H9 (cell line): ENCODE data around the gene NPTX1. TPM values are rescaled to one million over a fixed set of nuclear protein-coding genes. Genes with fewer than 3 reads are reported as not detected.

Experiments used
- DNase-seq: peaks from one replicate; pipeline ENCODE4 v3.0.0-alpha.2; 2017
- H2AFZ ChIP-seq: one replicate; pipeline ENCODE4 v1.6.1; 2013; ENCODE audit warnings: mild to moderate bottlenecking, low read length, control low read depth, moderate library complexity
- H2AK5ac ChIP-seq: 2 replicates; pipeline ENCODE4 v1.6.1; 2013; ENCODE audit warnings: low read length, control low read depth, mixed read lengths; ENCODE audit not compliant: insufficient read length
- H2BK120ac ChIP-seq: one replicate; pipeline ENCODE4 v1.6.1; 2013; ENCODE audit warnings: low read depth, mild to moderate bottlenecking, low read length, control low read depth, inconsistent platforms; ENCODE audit not compliant: poor library complexity, severe bottlenecking
- H2BK12ac ChIP-seq: 2 replicates; pipeline ENCODE4 v1.6.1; 2013; ENCODE audit warnings: low read length, control low read depth, mixed read lengths, low read depth; ENCODE audit not compliant: insufficient read length
- H2BK15ac ChIP-seq: 2 replicates; pipeline ENCODE4 v1.6.1; 2013; ENCODE audit warnings: low read depth, low read length, control low read depth
- H2BK20ac ChIP-seq: one replicate; pipeline ENCODE4 v1.6.1; 2013; ENCODE audit warnings: low read depth, mild to moderate bottlenecking, low read length, control low read depth, inconsistent platforms; ENCODE audit not compliant: poor library complexity, severe bottlenecking
- H2BK5ac ChIP-seq: 2 replicates; pipeline ENCODE4 v1.6.1; 2013; ENCODE audit warnings: low read length, control low read depth, mixed read lengths; ENCODE audit not compliant: insufficient read length
- H3K14ac ChIP-seq: 2 replicates; pipeline ENCODE4 v1.6.1; 2013; ENCODE audit warnings: low read length, control low read depth; ENCODE audit not compliant: insufficient read depth
- H3K18ac ChIP-seq: 2 replicates; pipeline ENCODE4 v1.6.1; 2013; ENCODE audit warnings: low read depth, mild to moderate bottlenecking, mixed read lengths, low read length, control low read depth; ENCODE audit not compliant: insufficient read length
- H3K23ac ChIP-seq: 2 replicates; pipeline ENCODE4 v1.6.1; 2013; ENCODE audit warnings: low read length, control low read depth, mixed read lengths, low read depth; ENCODE audit not compliant: insufficient read length
- H3K23me2 ChIP-seq: 2 replicates; pipeline ENCODE4 v1.6.1; 2013; ENCODE audit warnings: low read depth, mild to moderate bottlenecking, mixed read lengths, low read length, control low read depth; ENCODE audit not compliant: insufficient read length, poor library complexity, severe bottlenecking
- H3K27ac ChIP-seq: 2 replicates; pipeline ENCODE4 v1.5.1; 2013; ENCODE audit warnings: low read length, control low read depth, mixed read lengths, low read depth; ENCODE audit not compliant: insufficient read length
- H3K27me3 ChIP-seq: 2 replicates; pipeline ENCODE4 v1.6.1; 2013; ENCODE audit warnings: low read length, control low read depth, inconsistent platforms; ENCODE audit not compliant: insufficient read depth
- H3K4ac ChIP-seq: 2 replicates; pipeline ENCODE4 v1.6.1; 2013; ENCODE audit warnings: low read depth, mild to moderate bottlenecking, control low read depth, inconsistent platforms, low read length, moderate library complexity
- H3K4me1 ChIP-seq: 2 replicates; pipeline ENCODE4 v1.6.1; 2013; ENCODE audit warnings: low read length, control low read depth, inconsistent platforms; ENCODE audit not compliant: insufficient read depth
- H3K4me2 ChIP-seq: 2 replicates; pipeline ENCODE4 v1.6.1; 2013; ENCODE audit warnings: low read length, control low read depth, mixed read lengths; ENCODE audit not compliant: insufficient read length, insufficient read depth
- H3K56ac ChIP-seq: 2 replicates; pipeline ENCODE4 v1.6.1; 2013; ENCODE audit warnings: low read depth, mild to moderate bottlenecking, mixed read lengths, low read length, control low read depth; ENCODE audit not compliant: insufficient read length
- H3K79me1 ChIP-seq: 2 replicates; pipeline ENCODE4 v1.6.1; 2013; ENCODE audit warnings: low read depth, mild to moderate bottlenecking, moderate library complexity, low read length, control low read depth, inconsistent platforms; ENCODE audit not compliant: insufficient read depth, poor library complexity, severe bottlenecking
- H3K79me2 ChIP-seq: 2 replicates; pipeline ENCODE4 v1.6.1; 2013; ENCODE audit warnings: low read length, control low read depth, inconsistent platforms; ENCODE audit not compliant: insufficient read depth
- H3K9ac ChIP-seq: 2 replicates; pipeline ENCODE4 v1.6.1; 2013; ENCODE audit warnings: low read length, control low read depth, mixed read lengths; ENCODE audit not compliant: insufficient read length; ENCODE audit errors: extremely low read depth
- H3K9me3 ChIP-seq: one replicate; pipeline ENCODE4 v1.6.1; 2013; ENCODE audit warnings: low read depth, low read length, inconsistent platforms; ENCODE audit not compliant: control insufficient read depth
- H3T11ph ChIP-seq: one replicate; pipeline ENCODE4 v1.6.1; 2013; ENCODE audit warnings: mild to moderate bottlenecking, low read length, control low read depth, inconsistent platforms
- H4K20me1 ChIP-seq: one replicate; pipeline ENCODE4 v1.6.1; 2013; ENCODE audit not compliant: control insufficient read depth, insufficient read length, insufficient read depth
- H4K5ac ChIP-seq: 2 replicates; pipeline ENCODE4 v1.6.1; 2013; ENCODE audit warnings: low read depth, mild to moderate bottlenecking, mixed read lengths, low read length, control low read depth; ENCODE audit not compliant: insufficient read length
- H4K8ac ChIP-seq: replicated peaks from 2 replicates; pipeline ENCODE4 v1.6.1; 2013; ENCODE audit warnings: low read length, control low read depth, mixed read lengths, low read depth; ENCODE audit not compliant: insufficient read length
- H4K91ac ChIP-seq: 2 replicates; pipeline ENCODE4 v1.6.1; 2013; ENCODE audit warnings: low read depth, mild to moderate bottlenecking, moderate library complexity, mixed read lengths, low read length, control low read depth; ENCODE audit not compliant: insufficient read length
- H3K27ac Mint-ChIP-seq, 3 experiments: 2 replicates in 2 of 3; 3 replicates in 1 of 3; pipeline ENCODE4 v1.8.0; 2020 to 2021; ENCODE audit warnings: mixed read lengths in 3 of 3, mild to moderate bottlenecking in 1 of 3, moderate library complexity in 1 of 3
- H3K27me3 Mint-ChIP-seq: 2 replicates; pipeline ENCODE4 v1.8.0; 2021; ENCODE audit warnings: low read depth, mild to moderate bottlenecking, moderate library complexity, mixed read lengths
- H3K36me3 Mint-ChIP-seq, 3 experiments: 2 replicates in 2 of 3; 3 replicates in 1 of 3; pipeline ENCODE4 v1.8.0; 2020 to 2021; ENCODE audit warnings: low read depth in 3 of 3, mixed read lengths in 3 of 3; ENCODE audit not compliant: insufficient read depth in 1 of 3
- H3K4me1 Mint-ChIP-seq, 2 experiments: 2 replicates each; pipeline ENCODE4 v1.8.0; 2020; ENCODE audit warnings: mixed read lengths in 2 of 2
- H3K4me3 Mint-ChIP-seq, 2 experiments: 2 replicates in 1 of 2; 3 replicates in 1 of 2; pipeline ENCODE4 v1.8.0; 2020 to 2021; ENCODE audit warnings: mild to moderate bottlenecking in 2 of 2, mixed read lengths in 2 of 2, moderate library complexity in 1 of 2
- H3K9me3 Mint-ChIP-seq, 2 experiments: 2 replicates in 1 of 2; 3 replicates in 1 of 2; pipeline ENCODE4 v1.8.0; 2020; ENCODE audit warnings: mild to moderate bottlenecking in 2 of 2, mixed read lengths in 2 of 2, moderate library complexity in 1 of 2
- CTCF ChIP-seq: fragments of 200-600 bp; sonication (generic); conservative IDR thresholded peaks from 3 replicates; pipeline ENCODE4 v1.8.0; 2021; ENCODE audit warnings: antibody characterized with exemption, mild to moderate bottlenecking
- WGBS: extraction: QIAGEN DNeasy Blood & Tissue Kit; methylation state at CpG from one replicate; pipeline ENCODE4 v1.1.7; 2013; ENCODE audit warnings: missing lambda C conversion rate, low lambda C conversion rate, mixed read lengths; ENCODE audit not compliant: insufficient read length; ENCODE audit errors: extremely low coverage; 5-methylcytosine and 5-hydroxymethylcytosine counted together
- total RNA-seq: library from RNA; stranded (reverse); gene quantifications from 2 replicates; pipeline ENCODE4 v1.2.1, GENCODE V29; 2021

NPTX1 gene
- total RNA-seq, 1 experiment from 2014 or later = 20.5 TPM

- no peak overlapping the region for H2BK12ac ChIP-seq
- no peaks in the 10 kb centered on the region; a peak in 1 of 5 replicates for H3K9me3 Mint-ChIP-seq
- H3K4me2 ChIP-seq = no peak overlapping the region
- no peak overlapping the region; the same call in 1 of the 2 replicates for H3K14ac ChIP-seq
- no peak overlapping the region for H2AK5ac ChIP-seq
- peaks cover 5% of the 10 kb centered on the region for H3K23me2 ChIP-seq
- no peak overlapping the region for H4K5ac ChIP-seq
- no peaks in the 10 kb centered on the region for H3K79me2 ChIP-seq
- peaks cover 94% of the 10 kb centered on the region for H3K27me3 Mint-ChIP-seq
- H3K27me3 ChIP-seq = peaks cover 29% of the 10 kb centered on the region; the same call in 1 of the 2 replicates
- H3K27ac ChIP-seq = no peak overlapping the region
- H3K27ac Mint-ChIP-seq = peak overlapping the region in 1 of 3 experiments; percentile 54; a peak in 1 of 7 replicates
- no peaks in the 10 kb centered on the region for H3K9me3 ChIP-seq
- H3K4me1 ChIP-seq = no peaks in the 10 kb centered on the region; the same call in 1 of the 2 replicates
- H3K23ac ChIP-seq = no peak overlapping the region
- no CpG with 5 or more reads among the region's 16 CpGs for WGBS
- H4K20me1 ChIP-seq = no peaks in the 10 kb centered on the region
- H3K4ac ChIP-seq = no peak overlapping the region
- H3K56ac ChIP-seq = no peak overlapping the region
- peaks cover 28 to 55% of the 10 kb centered on the region in 2 experiments for H3K4me1 Mint-ChIP-seq
- H2AFZ ChIP-seq = no peak overlapping the region
- H3K4me3 Mint-ChIP-seq = no peak overlapping the region
- H2BK120ac ChIP-seq = no peak overlapping the region
- H2BK15ac ChIP-seq = no peak overlapping the region
- no peak overlapping the region for H3K9ac ChIP-seq
- no peak overlapping the region for H4K91ac ChIP-seq
- H2BK5ac ChIP-seq = no peak overlapping the region
- no peak overlapping the region for H3T11ph ChIP-seq
- H2BK20ac ChIP-seq = no peak overlapping the region
- H3K79me1 ChIP-seq = no peaks in the 10 kb centered on the region
- no peak overlapping the region for H3K18ac ChIP-seq
- no peak for DNase-seq
- no peaks in the 10 kb centered on the region for H3K36me3 Mint-ChIP-seq
- H4K8ac ChIP-seq = no peak overlapping the region
- TF ChIP-seq CTCF = no peak
These were observed 6.3 kb upstream of the NPTX1 start for GRCh38 chr17:80482555-80483308.
